Suprapubic skin (tissue), 3 donors: ENCODE results near the gene FGF18.

Experiments
- EP300 ChIP-seq: sonication (generic); formaldehyde crosslinking; IDR thresholded peaks from one replicate; pipeline ENCODE4 v1.6.1; 2017; ENCODE audit warnings: antibody characterized with exemption
- POLR2A ChIP-seq, 2 donors: fragments of 450-650 bp; IDR thresholded peaks; one replicate each; pipeline ENCODE4 v1.6.1; 2017; ENCODE audit warnings: antibody characterized with exemption in 2 of 2, mild to moderate bottlenecking in 2 of 2, moderate library complexity in 2 of 2
- TF ChIP-seq, protein P1 (sequence below), 2 donors: fragments of 200-600 bp in 1 of 2; fragments of 450-650 bp in 1 of 2; sonication (generic) in 1 of 2; IDR thresholded peaks; one replicate each; pipeline ENCODE4 v1.5.1; 2016 to 2019; ENCODE audit warnings: antibody characterized with exemption in 2 of 2, mild to moderate bottlenecking in 1 of 2, moderate library complexity in 1 of 2

DNA sequence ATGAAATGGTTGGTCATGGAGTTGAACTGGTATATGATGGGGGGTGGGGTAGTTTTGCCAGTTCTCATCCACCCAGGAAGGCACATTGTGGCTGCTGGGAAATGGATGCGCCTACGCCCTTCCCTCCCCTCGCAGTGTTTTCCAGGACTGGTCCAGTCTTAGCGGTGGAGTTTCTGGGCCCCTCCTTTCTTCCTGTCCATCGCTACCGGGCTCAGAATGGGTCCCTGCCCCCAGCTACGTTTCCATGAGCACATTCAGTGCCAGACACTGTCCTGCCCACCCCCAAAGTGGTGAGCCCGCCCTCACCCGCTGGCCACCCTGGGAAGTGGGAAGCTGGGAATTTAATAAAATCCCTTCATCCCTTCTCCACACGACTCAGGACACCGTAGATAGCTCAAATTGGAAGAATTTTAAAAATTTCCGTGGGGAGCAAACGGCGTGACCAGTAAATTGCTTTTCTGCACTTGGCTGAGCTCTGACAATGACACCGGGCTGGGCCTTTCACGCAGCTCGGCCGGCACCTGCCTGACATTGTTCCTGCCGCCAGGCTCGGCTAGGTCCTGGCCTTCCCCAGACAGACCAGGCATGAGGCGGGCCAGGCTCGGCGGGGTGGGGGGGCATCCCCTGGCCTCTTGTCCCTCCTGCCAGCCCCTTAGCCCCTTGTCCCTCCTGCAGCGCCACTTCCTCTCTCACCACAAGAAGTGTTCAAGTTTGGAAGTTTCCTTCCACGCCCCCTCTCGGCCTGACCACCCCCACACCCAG, 3.6 kb downstream of the FGF18 start:
- TF ChIP-seq, protein P1, sequence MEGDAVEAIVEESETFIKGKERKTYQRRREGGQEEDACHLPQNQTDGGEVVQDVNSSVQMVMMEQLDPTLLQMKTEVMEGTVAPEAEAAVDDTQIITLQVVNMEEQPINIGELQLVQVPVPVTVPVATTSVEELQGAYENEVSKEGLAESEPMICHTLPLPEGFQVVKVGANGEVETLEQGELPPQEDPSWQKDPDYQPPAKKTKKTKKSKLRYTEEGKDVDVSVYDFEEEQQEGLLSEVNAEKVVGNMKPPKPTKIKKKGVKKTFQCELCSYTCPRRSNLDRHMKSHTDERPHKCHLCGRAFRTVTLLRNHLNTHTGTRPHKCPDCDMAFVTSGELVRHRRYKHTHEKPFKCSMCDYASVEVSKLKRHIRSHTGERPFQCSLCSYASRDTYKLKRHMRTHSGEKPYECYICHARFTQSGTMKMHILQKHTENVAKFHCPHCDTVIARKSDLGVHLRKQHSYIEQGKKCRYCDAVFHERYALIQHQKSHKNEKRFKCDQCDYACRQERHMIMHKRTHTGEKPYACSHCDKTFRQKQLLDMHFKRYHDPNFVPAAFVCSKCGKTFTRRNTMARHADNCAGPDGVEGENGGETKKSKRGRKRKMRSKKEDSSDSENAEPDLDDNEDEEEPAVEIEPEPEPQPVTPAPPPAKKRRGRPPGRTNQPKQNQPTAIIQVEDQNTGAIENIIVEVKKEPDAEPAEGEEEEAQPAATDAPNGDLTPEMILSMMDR (IDR thresholded peaks at IDR 0.05) = no peak
- TF ChIP-seq POLR2A (IDR thresholded peaks at IDR 0.05) (no peak), EP300 (no peak)
